HepG2 (cell line): ENCODE measurements around the gene CTU2. TPM values are rescaled to one million over a fixed set of nuclear protein-coding genes. Genes with fewer than 3 reads are reported as not detected.

ENCODE experiments used
- ATAC-seq: fragments of 200-7000 bp; cut with Tn5 transposase; 3 replicates; pipeline ENCODE4 v1.9.1; 2020; ENCODE audit warnings: mild to moderate bottlenecking, moderate library complexity
- BruUV-seq: library from RNA; stranded (reverse); fragments of 400-500 nt; replicated peaks from 2 replicates; lab custom pipeline; 2021; lab: Mats Ljungman, UMichigan
- CTCF ChIA-PET: fragments of 300-600 bp; formaldehyde crosslinking; extraction: SDS; loops from one replicate; lab custom pipeline; 2021; ENCODE audit warnings: low total read pairs, inconsistent platforms, low intra/inter-chr PET ratio; lab: Yijun Ruan, JAX
- POLR2A ChIA-PET: fragments of 350-600 bp; sonication (Branson Sonifier 250); formaldehyde crosslinking; loops from one replicate; lab custom pipeline; 2020; ENCODE audit warnings: antibody characterized with exemption, inconsistent platforms; lab: Yijun Ruan, JAX
- DNase-seq: peaks from one replicate; pipeline ENCODE4 v3.0.0-alpha.2; 2015; ENCODE audit warnings: low spot score
- FAIRE-seq: peaks from 3 replicates; lab custom pipeline; 2011; peaks lifted over from hg19 to GRCh38; lab: Jason Lieb, UNC
- H2AFZ ChIP-seq: one replicate; pipeline ENCODE4 v1.6.1; 2011; ENCODE audit warnings: low read length, inconsistent platforms
- H3K27ac ChIP-seq: fragments of 300-600 bp; 3 replicates; pipeline ENCODE4 v1.8.0; 2011; ENCODE audit warnings: mixed run types, mild to moderate bottlenecking, mixed read lengths, low read length, inconsistent platforms; ENCODE audit not compliant: insufficient read depth; ENCODE audit errors: extremely low read length
- H3K27me3 ChIP-seq, 2 experiments: fragments of 200-600 bp in 1 of 2; 2 replicates in 1 of 2; 3 replicates in 1 of 2; pipeline versions ENCODE4 v1.6.0 to v1.8.0; 2011; ENCODE audit warnings: low read length in 2 of 2, mild to moderate bottlenecking in 2 of 2, moderate library complexity in 2 of 2, inconsistent platforms in 1 of 2; ENCODE audit not compliant: insufficient read depth in 2 of 2, control insufficient read depth in 1 of 2
- H3K36me3 ChIP-seq, 2 experiments: fragments of 200-600 bp in 1 of 2; replicated peaks in 1 of 2; 2 replicates in 1 of 2; 3 replicates in 1 of 2; pipeline versions ENCODE4 v1.5.1 to v1.8.0; 2011; ENCODE audit warnings: low read length in 2 of 2, inconsistent platforms in 1 of 2; ENCODE audit not compliant: insufficient read depth in 2 of 2, control insufficient read depth in 1 of 2
- H3K4me1 ChIP-seq: 2 replicates; pipeline ENCODE4 v1.5.1; 2012; ENCODE audit warnings: low read length, inconsistent platforms; ENCODE audit not compliant: insufficient read depth
- H3K4me2 ChIP-seq: 2 replicates; pipeline ENCODE4 v1.6.0; 2011; ENCODE audit warnings: low read depth, low read length, inconsistent platforms
- H3K4me3 ChIP-seq, 3 experiments: fragments of 200-600 bp in 1 of 3; sonication (generic), shearing (Covaris generic) in 1 of 3; replicated peaks in 1 of 3; 2 replicates each; pipeline ENCODE4 v1.5.1; 2011 to 2016; ENCODE audit warnings: low read length in 3 of 3, inconsistent platforms in 2 of 3, low read depth in 2 of 3, mild to moderate bottlenecking in 2 of 3, control low read depth in 1 of 3, mixed read lengths in 1 of 3; ENCODE audit not compliant: insufficient read depth in 1 of 3
- H3K79me2 ChIP-seq: one replicate; pipeline ENCODE4 v1.6.1; 2011; ENCODE audit warnings: low read length, inconsistent platforms; ENCODE audit not compliant: insufficient read depth
- H3K9ac ChIP-seq: 2 replicates; pipeline ENCODE4 v1.6.0; 2011; ENCODE audit warnings: mild to moderate bottlenecking, low read depth, low read length, inconsistent platforms; ENCODE audit not compliant: insufficient read depth
- H3K9me3 ChIP-seq: 2 replicates; pipeline ENCODE4 v1.5.1; 2012; ENCODE audit warnings: mild to moderate bottlenecking, low read length
- H4K20me1 ChIP-seq: 2 replicates; pipeline ENCODE4 v1.6.0; 2011; ENCODE audit warnings: inconsistent platforms, mild to moderate bottlenecking, low read length, moderate library complexity; ENCODE audit not compliant: insufficient read depth
- AHR ChIP-seq: IDR thresholded peaks from 2 replicates; pipeline ENCODE4 v1.6.1; 2018; ENCODE audit warnings: missing genetic modification reagents, missing compliant biosample characterization
- KIAA2018 ChIP-seq: sonication (generic); formaldehyde crosslinking; IDR thresholded peaks from 2 replicates; pipeline ENCODE4 v1.5.0; 2020; ENCODE audit warnings: mild to moderate bottlenecking, missing genetic modification reagents, borderline replicate concordance
- PATZ1 ChIP-seq: sonication (generic); formaldehyde crosslinking; IDR thresholded peaks from 2 replicates; pipeline ENCODE4 v1.4.0; 2020; ENCODE audit warnings: missing genetic modification reagents
- PHF5A ChIP-seq: IDR thresholded peaks from one replicate; pipeline ENCODE4 v1.6.1; 2018; ENCODE audit warnings: low read depth, missing genetic modification reagents; ENCODE audit not compliant: unreplicated experiment
- ZNF891 ChIP-seq: sonication (generic); formaldehyde crosslinking; IDR thresholded peaks from 2 replicates; pipeline ENCODE4 v1.5.0; 2020; ENCODE audit warnings: mild to moderate bottlenecking, missing genetic modification reagents
- WGBS: methylation state at CpG from one replicate; pipeline ENCODE4 v1.1.6; 2017; ENCODE audit warnings: low lambda C conversion rate; 5-methylcytosine and 5-hydroxymethylcytosine counted together
- in situ Hi-C: cut with HindIII; loops from 2 replicates; pipeline ENCODE4 v1.10.0; 2017; ENCODE audit warnings: low pct_unique_long_range_greater_than_20kb; ENCODE audit not compliant: extremely low pct_ligation_motif_present
- intact Hi-C: fragments of 100-400 bp; cut with micrococcal nuclease; formaldehyde crosslinking; loops from one replicate; pipeline ENCODE4 v1.10.0; 2022; ENCODE audit not compliant: unreplicated experiment
- polyA plus RNA-seq, 8 experiments: library from polyadenylated mRNA; depleted of rRNA in 3 of 8; stranded (reverse) in 7 of 8; unstranded in 1 of 8; fragments of >200 nt; fragmentation: Illumina TruSeq in 4 of 8; extraction: Trizol in 4 of 8; gene quantifications; 2 replicates each; pipeline versions ENCODE4 v1.2.1 to v1.2.3, GENCODE V29; 2011 to 2016; ENCODE audit warnings: low read depth in 4 of 8, missing spikeins in 1 of 8, mixed read lengths in 1 of 8; ENCODE audit not compliant: insufficient read depth in 1 of 8
- total RNA-seq, 5 experiments: library from RNA; depleted of rRNA; stranded (reverse); fragments of >200 nt; fragmentation: Illumina TruSeq; extraction: Trizol; gene quantifications; 2 replicates each; pipeline ENCODE4 v1.2.3, GENCODE V29; 2016; ENCODE audit warnings: low read depth in 1 of 5

CTU2 gene
- total and polyA plus RNA-seq, 2 of the 13 experiments (the other 11 are each of a cell fraction or from before 2014, with no cell fraction given), result 13.3 to 21.9 TPM

GRCh38 chr16:88673716-88674379 is 32.5 kb upstream of the CTU2 start:
- Histone ChIP-seq H3K4me3 (no peak overlapping the region), H3K79me2 (no peaks in the 10 kb centered on the region), H3K4me1 (peaks cover 4% of the 10 kb centered on the region; the same call in 1 of the 2 replicates), H3K27me3 (peaks cover under 1 to 7% of the 10 kb centered on the region in 2 experiments; a peak in 2 of 5 replicates), H3K9me3 (no peaks in the 10 kb centered on the region), H2AFZ (no peak overlapping the region), H3K4me2 (no peak overlapping the region), H3K9ac (no peak overlapping the region), H3K36me3 (no peaks in the 10 kb centered on the region; a peak in 1 of 5 replicates), H4K20me1 (peaks cover 1% of the 10 kb centered on the region; the same call in 1 of the 2 replicates), H3K27ac (no peak overlapping the region)
- in situ Hi-C loops, result no loop called here
- FAIRE-seq (no peak), ATAC-seq (no peak), DNase-seq (no peak)
- BruUV-seq, result no TSS peak
- no peak for TF ChIP-seq PATZ1
- TF ChIP-seq PHF5A (CRISPR knock-in tag), result no peak
- TF ChIP-seq ZNF891 (CRISPR knock-in tag), result no peak
- TF ChIP-seq AHR (CRISPR knock-in tag), result no peak
- no peak for TF ChIP-seq KIAA2018 (CRISPR knock-in tag)
- intact Hi-C loops, result no loop called here
- ChIA-PET CTCF (no interaction called here), POLR2A (interaction anchor here (1.2 kb wide), 1 partner anchor 24 kb away, joined by 4 read pairs; the partner anchor contains the start of gene CYBA)
- 89% methylated on average over 19 of the region's 19 CpGs for WGBS
